ENCODE results near the gene BRD3.

DNA sequence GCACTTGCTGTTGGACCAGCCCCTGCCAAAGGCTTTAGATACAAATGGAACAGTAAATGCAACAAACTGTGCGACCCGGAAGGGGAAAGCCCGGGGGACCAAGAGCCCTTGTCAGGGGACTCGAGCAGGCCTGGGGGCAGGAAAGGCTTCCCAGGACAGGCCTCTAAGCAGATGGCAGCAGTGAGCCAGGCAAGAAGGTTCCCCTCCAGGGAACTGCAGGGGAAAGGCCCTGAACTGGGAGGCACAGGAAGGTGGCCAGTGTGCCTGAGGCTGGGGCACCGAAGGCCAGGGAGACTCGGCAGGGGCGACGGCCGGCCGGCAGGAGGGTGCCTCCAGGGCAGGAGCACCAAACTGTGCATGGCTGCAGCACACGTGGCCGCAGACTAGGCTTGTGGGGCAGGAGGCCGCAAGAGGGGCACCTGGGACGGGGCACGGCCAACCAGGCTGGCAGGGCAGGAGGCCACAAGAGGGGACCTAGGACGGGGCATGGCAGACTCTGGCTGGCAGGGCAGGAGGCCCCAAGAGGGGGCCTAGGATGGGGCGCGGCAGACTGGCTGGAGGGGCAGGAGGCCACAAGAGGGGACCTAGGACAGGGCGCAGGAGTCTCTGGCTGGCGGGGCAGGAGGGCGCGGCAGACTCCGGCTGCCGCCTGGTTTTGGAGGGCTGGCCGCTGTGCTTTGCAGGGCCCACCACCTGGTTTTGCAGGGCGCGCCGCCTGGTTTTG, 85.7 kb downstream of the BRD3 start:
- TF ChIP-seq, protein P1, sequence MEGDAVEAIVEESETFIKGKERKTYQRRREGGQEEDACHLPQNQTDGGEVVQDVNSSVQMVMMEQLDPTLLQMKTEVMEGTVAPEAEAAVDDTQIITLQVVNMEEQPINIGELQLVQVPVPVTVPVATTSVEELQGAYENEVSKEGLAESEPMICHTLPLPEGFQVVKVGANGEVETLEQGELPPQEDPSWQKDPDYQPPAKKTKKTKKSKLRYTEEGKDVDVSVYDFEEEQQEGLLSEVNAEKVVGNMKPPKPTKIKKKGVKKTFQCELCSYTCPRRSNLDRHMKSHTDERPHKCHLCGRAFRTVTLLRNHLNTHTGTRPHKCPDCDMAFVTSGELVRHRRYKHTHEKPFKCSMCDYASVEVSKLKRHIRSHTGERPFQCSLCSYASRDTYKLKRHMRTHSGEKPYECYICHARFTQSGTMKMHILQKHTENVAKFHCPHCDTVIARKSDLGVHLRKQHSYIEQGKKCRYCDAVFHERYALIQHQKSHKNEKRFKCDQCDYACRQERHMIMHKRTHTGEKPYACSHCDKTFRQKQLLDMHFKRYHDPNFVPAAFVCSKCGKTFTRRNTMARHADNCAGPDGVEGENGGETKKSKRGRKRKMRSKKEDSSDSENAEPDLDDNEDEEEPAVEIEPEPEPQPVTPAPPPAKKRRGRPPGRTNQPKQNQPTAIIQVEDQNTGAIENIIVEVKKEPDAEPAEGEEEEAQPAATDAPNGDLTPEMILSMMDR (conservative IDR thresholded peaks at IDR 0.05; ENCODE audit: low read depth, low read length), result no peak
- no peak for TF ChIP-seq EZH2 (IDR thresholded peaks at IDR 0.05; ENCODE audit: borderline replicate concordance, low read depth, low read length, poor library complexity, severe bottlenecking)

Data from A673 (cell line).